Activated T-cell treated with anti-CD3 and anti-CD28 coated beads, Interleukin-2, amount 50 U/mL, for 72 hours (primary cell): ENCODE data around the gene TDRD1. TPM values are rescaled to one million over a fixed set of nuclear protein-coding genes. Genes with fewer than 3 reads are reported as not detected.

Source experiments
- ATAC-seq, 2 donors: fragments of 150-1000 bp; cut with Tn5 transposase; replicated peaks in 1 of 2; 2 replicates each; pipeline ENCODE4 v1.10.0; 2021; ENCODE audit warnings: moderate library complexity in 2 of 2, mild to moderate bottlenecking in 1 of 2
- DNase-seq, 2 donors: peaks; one replicate each; pipeline ENCODE4 v3.0.0; 2021 to 2022; ENCODE audit warnings: mixed read lengths in 1 of 2
- H3K27ac Mint-ChIP-seq: one replicate; pipeline ENCODE4 v1.8.0; 2022; ENCODE audit warnings: mild to moderate bottlenecking, moderate library complexity, mixed read lengths
- H3K27me3 Mint-ChIP-seq: one replicate; pipeline ENCODE4 v1.8.0; 2022; ENCODE audit warnings: low read depth, mixed read lengths
- H3K36me3 Mint-ChIP-seq, 2 donors: one replicate each; pipeline ENCODE4 v1.8.0; 2022; ENCODE audit warnings: mixed read lengths in 2 of 2, mild to moderate bottlenecking in 1 of 2; ENCODE audit not compliant: insufficient read depth in 2 of 2
- H3K4me1 Mint-ChIP-seq: one replicate; pipeline ENCODE4 v1.8.0; 2022; ENCODE audit warnings: low read depth, mixed read lengths
- H3K4me3 Mint-ChIP-seq, 2 donors: one replicate each; pipeline ENCODE4 v1.8.0; 2022; ENCODE audit warnings: mild to moderate bottlenecking in 2 of 2, mixed read lengths in 2 of 2, moderate library complexity in 2 of 2
- H3K9me3 Mint-ChIP-seq, 2 donors: one replicate each; pipeline ENCODE4 v1.8.0; 2022; ENCODE audit warnings: mixed read lengths in 2 of 2
- total RNA-seq, 2 donors: library from RNA; stranded (reverse); gene quantifications; one replicate each; pipeline ENCODE4 v1.2.3, GENCODE V29; 2022

The TDRD1 gene
- total RNA-seq, 2 donors from 2014 or later = 0.07 to 0.09 TPM

DNA sequence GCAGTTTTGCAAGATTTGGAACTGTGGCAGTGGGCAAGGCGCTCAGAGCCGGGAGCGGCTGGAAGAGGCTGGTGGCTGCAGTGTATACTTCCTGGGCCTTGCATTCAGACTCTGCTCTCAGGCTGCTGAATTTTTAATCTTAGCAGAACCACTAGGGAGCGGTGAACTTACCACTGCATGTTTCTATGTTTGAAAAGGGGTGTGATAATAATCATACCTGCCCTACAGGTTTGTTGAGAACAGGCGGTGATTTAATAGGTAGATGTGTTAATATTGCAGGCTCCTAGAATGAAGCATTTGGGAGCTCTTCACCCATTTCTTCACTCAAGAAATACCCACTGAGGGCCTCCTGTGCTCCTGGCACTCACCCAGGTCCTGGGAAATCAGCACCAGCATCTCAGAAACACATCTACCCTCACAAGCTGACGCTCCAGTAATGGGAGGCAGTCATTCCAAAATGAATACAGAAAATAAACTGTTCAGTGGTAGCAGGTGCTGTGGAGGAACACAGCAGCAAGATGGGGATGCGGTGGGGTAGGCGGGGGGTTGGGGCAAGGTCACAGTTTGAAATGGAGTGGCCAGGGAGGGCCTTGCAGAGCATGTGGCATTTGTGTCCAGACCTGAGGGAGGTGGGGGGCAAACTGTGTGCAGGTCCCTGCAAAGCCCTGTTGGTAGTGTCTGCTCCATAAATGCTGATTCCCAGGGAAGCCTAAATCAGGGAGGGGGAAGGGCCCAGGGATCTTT is 100.9 kb downstream of the TDRD1 start:
- ATAC-seq = no peak
- no peaks in the 10 kb centered on the region for H3K4me1 Mint-ChIP-seq
- H3K27me3 Mint-ChIP-seq = no peaks in the 10 kb centered on the region
- H3K9me3 Mint-ChIP-seq = no peaks in the 10 kb centered on the region
- no peak for DNase-seq
- no peak overlapping the region for H3K4me3 Mint-ChIP-seq
- no peak overlapping the region for H3K27ac Mint-ChIP-seq
- no peaks in the 10 kb centered on the region for H3K36me3 Mint-ChIP-seq

GRCh38 chr10:114281006-114281405 is 101.9 kb downstream of the TDRD1 start:
- no peaks in the 10 kb centered on the region for H3K9me3 Mint-ChIP-seq
- no peak overlapping the region for H3K4me3 Mint-ChIP-seq
- DNase-seq = no peak
- no peaks in the 10 kb centered on the region for H3K36me3 Mint-ChIP-seq
- ATAC-seq = no peak
- no peaks in the 10 kb centered on the region for H3K27me3 Mint-ChIP-seq
- no peaks in the 10 kb centered on the region for H3K4me1 Mint-ChIP-seq
- H3K27ac Mint-ChIP-seq = no peak overlapping the region

DNA sequence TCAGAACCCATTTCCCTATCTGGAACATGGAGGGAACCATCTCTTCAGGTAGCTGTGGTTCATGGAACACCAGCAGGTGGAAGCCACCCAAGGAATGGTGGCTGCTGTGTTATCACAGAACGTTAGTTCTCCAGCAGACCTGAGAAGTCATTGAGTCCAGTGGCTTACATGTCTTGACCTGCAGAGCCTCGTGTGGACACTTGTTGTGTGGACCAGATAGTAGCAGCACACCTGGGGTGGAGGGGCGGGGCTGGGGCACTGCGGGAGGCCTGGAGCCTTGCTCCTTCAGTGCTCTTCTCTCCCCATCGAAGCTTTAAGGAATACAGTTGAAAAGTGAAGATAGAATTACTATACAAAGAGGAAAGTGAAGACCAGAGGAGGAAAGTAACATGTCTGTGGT is 102.3 kb downstream of the TDRD1 start:
- Mint-ChIP-seq H3K27ac (no peak overlapping the region), H3K9me3 (no peaks in the 10 kb centered on the region), H3K4me3 (no peak overlapping the region), H3K27me3 (no peaks in the 10 kb centered on the region), H3K36me3 (no peaks in the 10 kb centered on the region), H3K4me1 (no peaks in the 10 kb centered on the region)
- ATAC-seq (no peak), DNase-seq (no peak)

Other genes with a start within 250 kb of the TDRD1 start
- gene ADRB1, start 135.5 kb upstream of the TDRD1 start, total RNA-seq = not detected
- gene CCDC186, start 5.2 kb upstream of the TDRD1 start, total RNA-seq = 10 to 100 TPM; 17.3 to 19.3 TPM
- gene VWA2, start 59.9 kb downstream of the TDRD1 start, total RNA-seq = not detected
- gene AFAP1L2, start 225.1 kb downstream of the TDRD1 start, total RNA-seq = 1 to 10 TPM; 1.5 to 1.8 TPM